ENCODE results near the gene SIM1. TPM values are rescaled to one million over a fixed set of nuclear protein-coding genes. Genes with fewer than 3 reads are reported as not detected.

The SIM1 gene
- total RNA-seq, 1 donor from 2014 or later: not detected

DNA sequence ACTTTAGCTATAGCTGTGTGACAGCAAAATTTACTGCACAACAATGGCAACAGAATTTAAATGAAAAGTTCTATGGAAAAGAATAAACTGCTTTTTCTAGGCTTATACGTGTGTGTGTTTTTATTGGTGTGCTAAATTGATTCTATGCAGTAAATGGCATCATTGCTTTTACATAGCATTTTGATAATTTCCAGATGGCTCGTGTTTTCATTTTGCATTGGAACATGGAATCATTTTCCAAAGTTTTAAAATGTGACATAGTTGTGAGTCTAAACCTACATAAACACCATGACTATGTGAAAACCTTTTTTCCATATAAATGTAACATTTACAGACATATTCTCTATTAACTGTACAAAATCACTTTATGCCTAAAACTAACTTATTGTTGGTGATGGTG lies 127.8 kb downstream of the SIM1 start:
- Histone ChIP-seq H3K4me2 (ENCODE audit: low read length) (no peak overlapping the region), H2AFZ (ENCODE audit: low read depth, low read length) (no peak overlapping the region), H3K9ac (ENCODE audit: low read length) (no peak overlapping the region), H3K27ac (ENCODE audit: low read depth, low read length) (no peak overlapping the region), H3K36me3 (ENCODE audit: insufficient read depth, low read length) (no peaks in the 10 kb centered on the region), H3K4me1 (ENCODE audit: insufficient read depth, low read length) (no peaks in the 10 kb centered on the region), H3K4me3 (ENCODE audit: insufficient read depth, low read depth, low read length) (no peak overlapping the region), H4K20me1 (ENCODE audit: insufficient read depth, low read length) (no peaks in the 10 kb centered on the region), H3K79me2 (ENCODE audit: insufficient read depth, low read length) (no peaks in the 10 kb centered on the region), H3K27me3 (ENCODE audit: insufficient read depth, low read length) (no peaks in the 10 kb centered on the region), H3K9me3 (ENCODE audit: insufficient read depth, low read depth, low read length) (no peaks in the 10 kb centered on the region)
- no peaks in the 10 kb centered on the region for H3K36me3 Mint-ChIP-seq (ENCODE audit: low read depth, unreplicated experiment)
- H3K4me1 Mint-ChIP-seq (ENCODE audit: low read depth, unreplicated experiment): peaks cover 3% of the 10 kb centered on the region
- H3K27me3 Mint-ChIP-seq (ENCODE audit: low read depth, unreplicated experiment): no peaks in the 10 kb centered on the region
- DNase-seq (ENCODE audit: low read depth) (no peak), FAIRE-seq (no peak)
- H3K27ac Mint-ChIP-seq (ENCODE audit: unreplicated experiment): no peak overlapping the region
- TF ChIP-seq CTCF (IDR thresholded peaks at IDR 0.05; ENCODE audit: insufficient read depth, low read depth, low read length): no peak
- no peak for TF ChIP-seq EZH2 (IDR thresholded peaks at IDR 0.05; ENCODE audit: insufficient read depth, low read length)
- no peak overlapping the region for H3K4me3 Mint-ChIP-seq (ENCODE audit: unreplicated experiment)
- no peaks in the 10 kb centered on the region for H3K9me3 Mint-ChIP-seq (ENCODE audit: unreplicated experiment)

GRCh38 chr6:100335991-100336390 lies 128.7 kb downstream of the SIM1 start:
- H2AFZ ChIP-seq (ENCODE audit: low read depth, low read length): no peak overlapping the region
- no peak for DNase-seq (ENCODE audit: low read depth)
- Mint-ChIP-seq H3K27ac (ENCODE audit: unreplicated experiment) (no peak overlapping the region), H3K9me3 (ENCODE audit: unreplicated experiment) (no peaks in the 10 kb centered on the region), H3K4me3 (ENCODE audit: unreplicated experiment) (no peak overlapping the region), H3K27me3 (ENCODE audit: low read depth, unreplicated experiment) (no peaks in the 10 kb centered on the region), H3K36me3 (ENCODE audit: low read depth, unreplicated experiment) (no peaks in the 10 kb centered on the region), H3K4me1 (ENCODE audit: low read depth, unreplicated experiment) (peaks cover 3% of the 10 kb centered on the region)
- H3K36me3 ChIP-seq (ENCODE audit: insufficient read depth, low read length): no peaks in the 10 kb centered on the region
- TF ChIP-seq CTCF (IDR thresholded peaks at IDR 0.05; ENCODE audit: insufficient read depth, low read depth, low read length): no peak
- H3K79me2 ChIP-seq (ENCODE audit: insufficient read depth, low read length): no peaks in the 10 kb centered on the region
- H3K9ac ChIP-seq (ENCODE audit: low read length): no peak overlapping the region
- H3K4me2 ChIP-seq (ENCODE audit: low read length): no peak overlapping the region
- no peaks in the 10 kb centered on the region for H4K20me1 ChIP-seq (ENCODE audit: insufficient read depth, low read length)
- peak; percentile 67 for FAIRE-seq
- H3K4me1 ChIP-seq (ENCODE audit: insufficient read depth, low read length): no peaks in the 10 kb centered on the region
- H3K27ac ChIP-seq (ENCODE audit: low read depth, low read length): no peak overlapping the region
- H3K27me3 ChIP-seq (ENCODE audit: insufficient read depth, low read length): no peaks in the 10 kb centered on the region
- H3K4me3 ChIP-seq (ENCODE audit: insufficient read depth, low read depth, low read length): no peak overlapping the region
- H3K9me3 ChIP-seq (ENCODE audit: insufficient read depth, low read depth, low read length): no peaks in the 10 kb centered on the region

Data from astrocyte (in vitro differentiated cells and primary cell).